ENCODE results near the gene ST6GALNAC6. TPM values are rescaled to one million over a fixed set of nuclear protein-coding genes. Genes with fewer than 3 reads are reported as not detected.
"Not testable (repeated sequence)": the region's sequence is repeated elsewhere in the genome, so short reads cannot be mapped to it uniquely, and the experiment has no call there.

ST6GALNAC6 gene
- total RNA-seq, 2 experiments from 2014 or later: 141 to 146 TPM

- peaks cover 10% of the 10 kb centered on the region for H3K4me1 Mint-ChIP-seq
- no peaks in the 10 kb centered on the region for H3K9me3 Mint-ChIP-seq
- no peak for DNase-seq
- H3K27me3 Mint-ChIP-seq: no peaks in the 10 kb centered on the region
- H3K36me3 Mint-ChIP-seq (ENCODE audit: low read depth): peaks cover 43% of the 10 kb centered on the region
- no peak overlapping the region for H3K4me3 Mint-ChIP-seq
- ChIA-PET CTCF (interaction anchor here (0.6 kb wide), 1 partner anchor 14 kb away, joined by 3 read pairs; no protein-coding TSS in a partner anchor), POLR2A (interaction anchor here (1.4 kb wide), 1 partner anchor 15 kb away, joined by 3 read pairs; no protein-coding TSS in a partner anchor)
- peak overlapping the region; percentile 53 for H3K27ac Mint-ChIP-seq
Measured at GRCh38 chr9:127883959-127884358, 15.4 kb downstream of the ST6GALNAC6 start.

GRCh38 chr9:127881715-127882114 lies 17.7 kb downstream of the ST6GALNAC6 start:
- H3K27ac Mint-ChIP-seq, H3K4me3 Mint-ChIP-seq, H3K9me3 Mint-ChIP-seq, H3K27me3 Mint-ChIP-seq, DNase-seq: not testable (repeated sequence)
- CTCF ChIA-PET: interaction anchor here (0.7 to 2.9 kb wide), 8 partner anchors 8 to 147 kb away, joined by 3 to 17 read pairs (median 4); partner anchors contain the start of gene TOR2A
- Mint-ChIP-seq H3K4me1 (peaks cover 11% of the 10 kb centered on the region), H3K36me3 (ENCODE audit: low read depth) (peaks cover 34% of the 10 kb centered on the region)
- POLR2A ChIA-PET: interaction anchor here (1.4 to 1.7 kb wide), 2 partner anchors 13 to 39 kb away, joined by 3 to 4 read pairs; no protein-coding TSS in a partner anchor

- Mint-ChIP-seq H3K27ac (no peak overlapping the region), H3K27me3 (no peaks in the 10 kb centered on the region), H3K4me1 (peaks cover 11% of the 10 kb centered on the region), H3K9me3 (no peaks in the 10 kb centered on the region), H3K4me3 (no peak overlapping the region), H3K36me3 (ENCODE audit: low read depth) (peaks cover 21% of the 10 kb centered on the region)
- no peak for DNase-seq
- ChIA-PET CTCF (interaction anchor here (1.6 kb wide), 1 partner anchor 10 kb away, joined by 5 read pairs; no protein-coding TSS in a partner anchor), POLR2A (no interaction called here)
Measured at GRCh38 chr9:127880143-127880542, 19.3 kb downstream of the ST6GALNAC6 start.

- no peak overlapping the region for H3K27ac Mint-ChIP-seq
- no peaks in the 10 kb centered on the region for H3K9me3 Mint-ChIP-seq
- no peaks in the 10 kb centered on the region for H3K27me3 Mint-ChIP-seq
- peaks cover 2% of the 10 kb centered on the region for H3K4me1 Mint-ChIP-seq
- POLR2A ChIA-PET: interaction anchor here (0.8 kb wide), 1 partner anchor 9 kb away, joined by 4 read pairs; no protein-coding TSS in a partner anchor
- H3K36me3 Mint-ChIP-seq (ENCODE audit: low read depth): peaks cover 7% of the 10 kb centered on the region
- no peak overlapping the region for H3K4me3 Mint-ChIP-seq
- CTCF ChIA-PET: interaction anchor here (0.6 to 0.7 kb wide), 2 partner anchors 66 to 614 kb away, joined by 3 to 8 read pairs; no protein-coding TSS in a partner anchor
- DNase-seq: no peak
Measured at GRCh38 chr9:127878652-127879390, 20.6 kb downstream of the ST6GALNAC6 start.

- Mint-ChIP-seq H3K36me3 (ENCODE audit: low read depth) (peaks cover 7% of the 10 kb centered on the region), H3K4me3 (no peak overlapping the region), H3K27ac (no peak overlapping the region), H3K4me1 (peaks cover 2% of the 10 kb centered on the region), H3K27me3 (no peaks in the 10 kb centered on the region), H3K9me3 (no peaks in the 10 kb centered on the region)
- no peak for DNase-seq
- ChIA-PET POLR2A (interaction anchor here (0.8 kb wide), 1 partner anchor 8 kb away, joined by 4 read pairs; no protein-coding TSS in a partner anchor), CTCF (interaction anchor here (0.6 kb wide), 1 partner anchor 615 kb away, joined by 3 read pairs; no protein-coding TSS in a partner anchor)
Measured at GRCh38 chr9:127878001-127878651, 21.3 kb downstream of the ST6GALNAC6 start.

GRCh38 chr9:127877566-127877998 lies 21.8 kb downstream of the ST6GALNAC6 start, which contains the start of gene AK1:
Gene AK1, minus strand, starts transcription at chr9:127877675. Its CDS starts 3,058 bp downstream, at chr9:127874617.
- POLR2A ChIA-PET: no interaction called here
- H3K36me3 Mint-ChIP-seq (ENCODE audit: low read depth): peaks cover 7% of the 10 kb centered on the region
- DNase-seq: no peak
- H3K27me3 Mint-ChIP-seq: no peaks in the 10 kb centered on the region
- H3K4me1 Mint-ChIP-seq: peaks cover 2% of the 10 kb centered on the region
- no peaks in the 10 kb centered on the region for H3K9me3 Mint-ChIP-seq
- H3K4me3 Mint-ChIP-seq: no peak within 1 kb of the TSS
- no peak within 1 kb of the TSS for H3K27ac Mint-ChIP-seq
- CTCF ChIA-PET: no interaction called here

- DNase-seq: no peak
- Mint-ChIP-seq H3K4me1 (peaks cover 2% of the 10 kb centered on the region), H3K4me3 (no peak overlapping the region), H3K36me3 (ENCODE audit: low read depth) (peaks cover 7% of the 10 kb centered on the region), H3K27ac (no peak overlapping the region), H3K9me3 (no peaks in the 10 kb centered on the region), H3K27me3 (no peaks in the 10 kb centered on the region)
- ChIA-PET POLR2A (no interaction called here), CTCF (interaction anchor here (0.5 kb wide), 1 partner anchor 12 kb away, joined by 3 read pairs; no protein-coding TSS in a partner anchor)
Measured at GRCh38 chr9:127876764-127877562, 22.4 kb downstream of the ST6GALNAC6 start.

GRCh38 chr9:127876026-127876763 lies 23.2 kb downstream of the ST6GALNAC6 start:
- no peak for DNase-seq
- H3K36me3 Mint-ChIP-seq (ENCODE audit: low read depth): peaks cover 6% of the 10 kb centered on the region
- CTCF ChIA-PET: interaction anchor here (0.5 kb wide), 1 partner anchor 12 kb away, joined by 3 read pairs; no protein-coding TSS in a partner anchor
- POLR2A ChIA-PET: no interaction called here
- no peak overlapping the region for H3K27ac Mint-ChIP-seq
- H3K9me3 Mint-ChIP-seq: no peaks in the 10 kb centered on the region
- H3K4me3 Mint-ChIP-seq: no peak overlapping the region
- peaks cover 2% of the 10 kb centered on the region for H3K4me1 Mint-ChIP-seq
- no peaks in the 10 kb centered on the region for H3K27me3 Mint-ChIP-seq

GRCh38 chr9:127875306-127875966 lies 24.0 kb downstream of the ST6GALNAC6 start:
- Mint-ChIP-seq H3K9me3 (no peaks in the 10 kb centered on the region), H3K36me3 (ENCODE audit: low read depth) (peaks cover 4% of the 10 kb centered on the region), H3K27ac (no peak overlapping the region), H3K27me3 (no peaks in the 10 kb centered on the region), H3K4me3 (no peak overlapping the region), H3K4me1 (peaks cover 2% of the 10 kb centered on the region)
- DNase-seq: no peak
- ChIA-PET POLR2A (no interaction called here), CTCF (no interaction called here)

GRCh38 chr9:127874301-127875221 lies 24.8 kb downstream of the ST6GALNAC6 start:
- Mint-ChIP-seq H3K27me3 (no peaks in the 10 kb centered on the region), H3K9me3 (no peaks in the 10 kb centered on the region), H3K36me3 (ENCODE audit: low read depth) (peaks cover 4% of the 10 kb centered on the region), H3K27ac (no peak overlapping the region), H3K4me3 (no peak overlapping the region), H3K4me1 (peaks cover 2% of the 10 kb centered on the region)
- ChIA-PET CTCF (interaction anchor here (0.8 to 5.9 kb wide), 3 partner anchors 7 to 140 kb away, joined by 3 to 49 read pairs (median 5); partner anchors contain the start of gene TOR2A), POLR2A (interaction anchor here (1.1 kb wide), 1 partner anchor 11 kb away, joined by 3 read pairs; no protein-coding TSS in a partner anchor)
- DNase-seq: no peak

GRCh38 chr9:127873886-127874285 lies 25.5 kb downstream of the ST6GALNAC6 start:
- H3K4me1 Mint-ChIP-seq: peaks cover 2% of the 10 kb centered on the region
- DNase-seq: no peak
- ChIA-PET POLR2A (interaction anchor here (1.1 kb wide), 1 partner anchor 12 kb away, joined by 3 read pairs; no protein-coding TSS in a partner anchor), CTCF (interaction anchor here (0.8 to 5.9 kb wide), 4 partner anchors 8 to 139 kb away, joined by 3 to 49 read pairs (median 4); partner anchors contain the start of gene TOR2A)
- H3K27me3 Mint-ChIP-seq: no peaks in the 10 kb centered on the region
- H3K36me3 Mint-ChIP-seq (ENCODE audit: low read depth): peaks cover 4% of the 10 kb centered on the region
- no peak overlapping the region for H3K4me3 Mint-ChIP-seq
- no peak overlapping the region for H3K27ac Mint-ChIP-seq
- H3K9me3 Mint-ChIP-seq: no peaks in the 10 kb centered on the region

Measured in activated CD4-positive, alpha-beta memory T cell treated with anti-CD3 and anti-CD28 coated beads, Interleukin-2, amount 10 ng/mL, durations not matched to agents 7 days and 5 days (primary cell).